HG03520 (cell line): ENCODE data around the gene FXYD3.

Experiments
- ATAC-seq: cut with Tn5 transposase; IDR thresholded peaks from one replicate; pipeline ENCODE4 v1.9.1; 2021; ENCODE audit warnings: mild to moderate bottlenecking, moderate library complexity; ENCODE audit not compliant: unreplicated experiment

The FXYD3 gene

DNA sequence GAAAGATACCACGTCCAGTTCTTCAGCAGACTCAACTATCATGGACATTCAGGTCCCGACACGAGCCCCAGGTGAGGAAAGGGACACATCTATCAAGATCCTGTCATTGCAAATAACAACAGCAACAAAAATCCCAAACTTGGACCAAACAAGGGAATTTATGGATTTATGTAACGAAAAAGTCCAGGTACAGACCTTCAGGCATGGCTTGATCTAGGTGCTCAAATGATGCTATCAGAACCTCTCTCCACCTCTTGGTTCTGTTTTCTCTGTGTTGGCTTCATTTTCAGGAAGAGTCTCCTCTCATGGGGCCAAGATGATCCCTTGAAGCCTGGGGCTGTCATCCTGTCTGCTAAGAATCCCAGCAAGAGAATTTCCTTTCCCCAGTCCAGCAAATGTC is 41.8 kb downstream of the FXYD3 start:
- ATAC-seq, result no peak

DNA sequence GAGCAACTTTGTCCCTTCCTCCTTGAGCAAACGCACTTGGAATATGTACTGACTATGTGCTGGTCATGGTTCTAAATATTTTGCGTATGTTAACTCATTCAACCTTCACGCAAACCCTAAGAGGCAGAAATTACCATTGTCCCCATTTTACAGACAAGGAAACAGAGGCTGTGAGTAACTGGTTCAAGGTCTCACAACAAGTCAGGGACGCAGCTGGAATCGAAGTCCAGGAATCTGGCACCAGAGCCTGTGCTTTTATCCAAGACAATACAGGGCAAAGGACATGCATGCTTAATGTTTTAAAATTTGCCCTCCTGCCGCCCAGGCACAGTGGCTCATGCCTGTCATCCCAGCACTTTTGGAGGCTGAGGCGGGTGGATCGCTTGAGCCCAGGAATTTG is 44.0 kb downstream of the FXYD3 start:
- no peak for ATAC-seq

DNA sequence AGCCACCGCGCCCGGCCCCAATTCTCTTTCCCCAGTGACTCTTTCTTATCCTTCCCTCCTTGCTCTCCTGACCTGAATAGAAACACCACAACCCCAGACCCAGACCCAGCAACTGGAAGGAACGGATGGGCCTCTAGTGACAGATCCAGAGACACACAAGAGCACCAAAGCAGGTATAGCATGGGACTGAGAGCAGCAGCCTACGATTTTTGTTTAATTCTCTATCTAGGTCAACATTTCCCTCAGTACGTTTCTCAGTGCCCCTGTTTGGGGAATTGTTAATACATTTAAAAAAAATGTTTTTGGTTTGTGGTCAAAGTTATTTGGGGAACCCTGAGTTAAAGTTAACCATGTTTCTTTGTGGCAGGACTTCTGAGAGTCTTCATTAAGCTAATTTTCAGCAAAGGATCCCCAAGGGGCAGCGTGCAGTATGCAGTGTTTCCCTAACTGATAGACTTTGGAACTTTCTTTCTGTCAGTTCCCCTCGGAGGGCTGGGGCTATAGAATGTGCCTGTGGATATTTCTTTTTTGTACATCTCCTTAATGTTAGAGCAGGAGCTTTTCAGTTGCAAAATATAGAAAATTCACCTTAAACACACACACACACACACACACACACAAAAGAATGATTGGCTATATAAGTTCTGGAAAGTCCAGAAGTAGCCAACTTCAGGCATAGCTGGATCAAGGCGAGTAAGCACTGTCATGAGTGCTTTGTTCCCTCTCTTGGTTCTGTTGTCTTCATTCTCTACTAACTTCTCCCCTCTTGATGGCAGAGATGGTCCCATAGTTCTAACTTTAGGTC is 45.2 kb downstream of the FXYD3 start:
- ATAC-seq, result no peak

DNA sequence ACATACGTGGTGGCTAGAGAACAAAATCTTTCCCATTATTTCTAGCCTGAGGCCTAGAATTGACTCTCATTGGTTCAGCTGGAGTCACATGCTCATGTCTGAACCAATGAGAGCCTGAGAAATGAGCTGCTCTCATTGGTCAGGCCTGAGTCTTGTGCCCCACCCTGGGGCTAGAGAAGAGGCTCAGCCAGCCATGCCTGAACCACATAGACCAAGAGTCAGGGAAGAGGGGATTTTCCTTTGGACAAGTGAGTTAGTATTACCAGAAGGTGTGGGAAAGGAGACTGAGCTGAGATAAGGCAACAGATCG is 45.8 kb downstream of the FXYD3 start:
- ATAC-seq, result no peak

DNA sequence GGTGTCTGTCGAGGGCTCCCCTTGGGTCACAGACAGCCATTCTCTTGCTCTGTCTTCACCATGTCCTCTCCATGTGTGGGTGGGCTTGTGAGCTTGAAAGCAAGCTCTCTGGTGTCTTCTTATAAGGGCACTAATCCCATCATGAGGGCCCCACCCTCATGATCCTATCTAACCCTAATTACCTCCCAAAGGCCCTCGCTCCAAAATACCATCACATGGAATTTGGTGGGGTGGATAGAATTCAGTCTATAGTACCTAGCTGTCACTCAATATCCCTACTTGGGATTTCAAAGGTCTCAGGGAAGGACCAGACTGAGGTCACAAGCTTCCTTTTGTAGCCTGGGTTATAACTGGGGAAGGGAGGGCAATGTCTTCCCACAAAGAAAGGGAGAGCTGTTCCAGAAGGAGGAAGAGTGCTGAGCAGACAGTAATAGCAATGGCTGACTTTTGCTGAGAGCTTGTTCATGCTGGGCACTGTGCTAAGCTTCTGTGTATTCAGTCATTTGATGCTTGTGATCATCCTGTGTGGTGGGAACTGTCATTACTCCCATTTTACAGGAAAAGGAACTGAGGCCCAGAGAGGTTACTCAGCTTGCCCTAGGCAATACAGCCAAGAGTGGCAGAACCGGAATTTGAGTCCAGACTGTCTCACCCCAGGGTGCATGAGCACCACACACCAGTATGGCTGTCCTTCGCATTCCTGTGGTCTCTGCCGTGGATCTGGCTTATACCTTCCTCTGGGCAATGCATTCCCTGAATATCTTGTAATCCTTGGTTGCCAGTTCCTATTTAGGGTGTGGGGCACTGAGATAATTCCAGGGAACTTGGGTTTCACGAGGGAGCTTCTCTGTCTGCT is 47.1 kb downstream of the FXYD3 start:
- no peak for ATAC-seq

- ATAC-seq, result no peak
These were observed 48.8 kb downstream of the FXYD3 start for GRCh38 chr19:35164418-35164817.

GRCh38 chr19:35165200-35166058 is 49.8 kb downstream of the FXYD3 start:
- ATAC-seq, result no peak

GRCh38 chr19:35166100-35167063 is 50.8 kb downstream of the FXYD3 start:
- no peak for ATAC-seq

- ATAC-seq, result no peak
These were observed 51.9 kb downstream of the FXYD3 start for GRCh38 chr19:35167251-35168119.

DNA sequence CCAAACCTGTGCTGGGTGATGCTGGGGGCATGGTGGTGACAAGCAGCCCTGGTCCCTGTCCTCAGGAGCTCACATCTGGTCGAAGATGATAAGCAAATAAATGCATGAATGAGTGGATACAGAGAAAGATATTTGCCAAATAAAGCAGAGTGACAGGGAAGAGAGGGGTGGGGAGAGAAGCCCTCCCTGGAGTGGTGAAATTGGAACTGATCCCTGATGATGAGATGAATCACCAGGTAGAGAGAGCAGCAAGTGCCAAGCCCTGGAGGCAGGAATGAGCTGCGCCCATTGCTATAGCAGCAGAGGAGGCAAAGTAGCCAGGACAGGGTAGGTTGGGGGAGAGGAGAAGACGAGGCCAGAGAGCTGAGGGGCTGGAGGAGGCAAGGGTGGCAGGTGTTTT is 52.6 kb downstream of the FXYD3 start:
- no peak for ATAC-seq

DNA sequence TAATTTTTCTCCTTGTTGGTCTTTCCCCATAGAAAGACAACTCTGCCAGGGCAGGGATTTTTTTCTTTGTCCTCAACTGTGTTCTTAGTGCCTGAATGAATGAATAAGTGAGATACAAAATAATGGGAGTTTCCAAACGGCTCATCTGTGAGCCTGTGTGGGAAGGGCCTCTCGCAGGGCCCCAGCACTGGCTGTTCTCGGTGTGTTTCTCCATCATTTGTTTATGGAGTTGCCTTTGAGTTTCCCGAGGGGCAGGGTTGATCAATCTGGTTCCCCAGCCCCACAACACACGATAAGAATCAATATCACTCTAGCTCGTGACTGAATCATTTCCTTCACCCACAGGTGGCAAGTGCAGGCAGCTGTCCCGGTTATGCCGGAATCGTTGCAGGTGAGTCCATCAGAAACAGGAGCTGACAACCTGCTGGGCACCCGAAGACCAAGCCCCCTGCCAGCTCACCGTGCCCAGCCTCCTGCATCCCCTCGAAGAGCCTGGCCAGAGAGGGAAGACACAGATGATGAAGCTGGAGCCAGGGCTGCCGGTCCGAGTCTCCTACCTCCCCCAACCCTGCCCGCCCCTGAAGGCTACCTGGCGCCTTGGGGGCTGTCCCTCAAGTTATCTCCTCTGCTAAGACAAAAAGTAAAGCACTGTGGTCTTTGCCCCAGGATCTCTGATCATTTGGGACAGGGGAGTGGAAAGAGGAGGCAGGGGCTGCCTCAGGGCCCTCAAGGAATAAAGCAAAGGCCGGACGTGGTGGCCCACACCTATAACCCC is 53.8 kb downstream of the FXYD3 start:
- ATAC-seq, result no peak

- ATAC-seq, result no peak
These were observed 54.9 kb downstream of the FXYD3 start for GRCh38 chr19:35170359-35171061.

- no peak for ATAC-seq
These were observed 56.1 kb downstream of the FXYD3 start for GRCh38 chr19:35171730-35172129.
